HG03457 (cell line): ENCODE data around the gene CTNNA1.

Source experiments
- ATAC-seq: cut with Tn5 transposase; IDR thresholded peaks from one replicate; pipeline ENCODE4 v1.9.1; 2021; ENCODE audit warnings: moderate number of reproducible peaks; ENCODE audit not compliant: unreplicated experiment

Gene CTNNA1

DNA sequence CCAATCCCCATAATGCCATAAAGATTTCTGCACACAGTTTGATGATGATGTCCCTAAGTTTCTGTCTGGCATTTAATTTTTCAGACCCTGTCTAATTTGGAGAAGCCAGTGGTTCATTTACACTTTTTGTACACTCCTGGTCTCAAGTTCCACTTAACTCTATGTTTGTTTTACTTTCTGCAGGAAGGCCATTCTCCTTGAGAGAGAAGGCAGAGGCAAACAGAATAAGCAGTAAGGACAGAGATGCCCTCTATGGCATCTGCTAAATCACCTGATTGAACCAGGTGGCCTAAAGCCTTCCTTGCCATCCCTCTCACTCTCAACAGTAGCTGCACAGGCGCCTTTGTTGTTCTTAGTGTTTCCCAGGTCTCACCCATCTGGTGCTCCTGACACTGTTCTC is 208.0 kb downstream of the CTNNA1 start:
- no peak for ATAC-seq

DNA sequence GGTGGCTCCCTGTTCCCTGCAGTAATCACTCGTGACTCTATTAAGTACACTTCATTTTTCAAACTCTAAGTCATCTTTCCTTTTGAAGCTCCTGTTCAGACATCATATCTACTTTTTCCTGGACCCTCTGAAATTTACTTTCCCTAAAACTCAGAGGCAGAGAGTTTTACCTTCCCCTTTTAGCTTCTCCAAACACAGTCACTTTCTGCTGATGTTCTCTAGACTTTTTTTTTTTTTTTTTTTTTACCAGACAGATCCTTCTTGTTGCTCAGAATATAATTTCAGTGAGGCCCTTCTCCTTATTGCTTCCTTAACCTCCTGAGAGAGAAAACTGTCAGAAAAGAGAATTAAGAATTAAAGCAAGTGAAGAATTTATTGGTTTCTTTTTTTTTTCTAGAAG is 208.5 kb downstream of the CTNNA1 start:
- no peak for ATAC-seq

DNA sequence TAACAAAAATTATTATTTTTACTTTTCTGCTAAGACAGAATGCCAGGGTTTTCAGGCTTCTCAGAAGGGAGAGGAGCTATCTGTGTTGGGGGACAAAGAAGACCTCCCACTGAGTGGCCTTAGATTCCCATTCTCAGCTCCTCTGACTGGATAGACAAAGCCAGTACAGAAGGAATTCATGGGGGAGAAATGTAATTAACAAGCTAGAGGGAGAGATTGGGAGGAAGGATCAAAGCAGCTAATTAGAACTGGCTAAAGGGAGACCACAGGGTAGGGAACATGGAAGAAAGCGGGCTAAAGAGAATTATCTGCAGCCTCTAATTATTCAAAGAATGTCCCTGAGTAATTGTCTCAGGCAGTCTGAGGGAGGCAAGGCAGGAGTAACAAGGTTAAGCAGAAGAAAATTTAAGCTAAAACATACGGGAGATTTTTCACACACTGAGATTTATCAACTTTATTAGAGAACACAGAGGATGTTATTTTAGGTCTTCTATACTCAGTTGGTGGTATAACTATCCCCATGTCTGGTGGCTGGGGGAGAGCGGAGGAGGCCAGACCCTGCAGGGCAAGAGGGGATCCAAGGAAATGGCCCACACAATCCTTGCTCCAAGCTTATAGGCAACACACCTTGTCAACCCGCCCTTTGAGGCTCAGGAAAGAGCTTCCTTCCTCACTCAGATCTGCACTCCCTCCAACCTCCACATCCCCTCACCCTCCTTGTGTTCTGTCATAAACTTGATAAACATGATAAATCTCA is 209.6 kb downstream of the CTNNA1 start:
- ATAC-seq: no peak

DNA sequence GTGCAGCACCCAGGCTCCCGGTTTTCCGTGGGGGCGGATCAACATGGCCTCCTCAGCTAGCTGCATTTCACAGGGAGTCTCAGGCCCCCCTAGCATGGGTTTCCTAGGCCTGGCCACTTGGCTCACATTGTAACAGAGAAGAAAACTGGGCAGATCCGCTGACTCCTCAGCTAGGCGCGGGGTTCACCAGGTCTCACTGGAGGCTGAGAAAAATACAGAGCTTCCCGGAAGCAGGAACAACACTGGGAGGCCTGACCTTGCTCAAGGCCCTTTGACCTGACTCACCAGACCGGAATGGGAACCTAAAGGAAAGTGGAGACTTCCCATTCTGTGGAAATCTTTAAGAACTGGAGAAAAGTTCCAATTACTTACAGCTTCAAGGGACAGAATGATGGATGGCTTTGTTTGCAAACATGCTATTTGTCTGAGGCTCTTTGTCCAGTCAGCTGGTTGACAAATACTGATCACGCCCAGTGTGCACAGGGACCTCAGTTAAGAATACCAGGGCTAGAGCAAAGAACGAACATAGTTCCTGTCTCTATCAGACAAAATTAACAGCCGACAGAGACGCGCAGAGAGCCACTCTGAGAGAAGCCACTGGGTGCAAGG is 210.6 kb downstream of the CTNNA1 start:
- ATAC-seq: no peak

DNA sequence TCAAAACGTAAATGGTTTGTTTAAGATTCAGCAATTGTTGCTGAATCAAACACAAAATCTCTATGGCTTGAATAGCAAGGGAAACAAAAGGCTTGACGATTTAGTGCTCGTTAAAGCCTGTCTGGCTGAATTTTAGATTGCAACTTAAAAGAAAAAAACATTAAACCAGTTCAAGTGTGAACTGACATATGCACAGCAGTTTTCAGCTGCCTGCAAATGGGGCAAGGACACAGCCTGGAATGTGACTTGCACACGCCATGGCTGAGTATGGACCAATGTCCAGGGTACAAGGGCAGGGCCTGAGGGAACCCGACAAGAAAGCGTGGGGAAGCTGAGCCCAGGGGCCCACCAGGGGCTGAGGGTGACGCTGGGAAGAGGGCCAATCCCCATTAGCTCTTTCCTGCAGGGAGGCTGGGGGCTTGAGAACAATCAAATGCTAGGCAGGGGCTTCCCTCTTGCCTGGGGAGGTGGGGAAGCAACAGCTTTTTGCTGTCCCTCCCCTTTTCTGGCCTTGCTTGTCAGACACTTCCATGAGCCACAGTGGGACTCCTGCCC is 211.5 kb downstream of the CTNNA1 start:
- ATAC-seq: no peak

DNA sequence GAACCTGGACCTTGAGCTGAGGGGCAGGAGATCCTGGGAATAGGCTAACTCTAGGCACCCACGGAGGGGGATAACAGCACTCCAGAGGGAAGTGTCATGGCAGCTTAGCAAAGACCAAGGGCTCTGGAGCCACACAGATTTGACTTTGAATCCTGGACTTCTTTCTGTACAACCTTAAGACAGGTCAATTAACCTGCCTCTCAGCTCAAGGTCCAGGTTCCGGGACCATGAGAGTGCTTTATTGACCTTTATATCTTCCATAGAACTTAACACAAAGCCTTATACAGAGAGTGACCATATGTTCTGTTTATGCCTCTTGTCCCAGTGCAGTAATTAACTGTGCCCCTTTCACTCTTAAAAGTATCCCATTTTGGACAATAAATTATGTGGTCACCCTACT is 212.4 kb downstream of the CTNNA1 start:
- ATAC-seq: no peak

DNA sequence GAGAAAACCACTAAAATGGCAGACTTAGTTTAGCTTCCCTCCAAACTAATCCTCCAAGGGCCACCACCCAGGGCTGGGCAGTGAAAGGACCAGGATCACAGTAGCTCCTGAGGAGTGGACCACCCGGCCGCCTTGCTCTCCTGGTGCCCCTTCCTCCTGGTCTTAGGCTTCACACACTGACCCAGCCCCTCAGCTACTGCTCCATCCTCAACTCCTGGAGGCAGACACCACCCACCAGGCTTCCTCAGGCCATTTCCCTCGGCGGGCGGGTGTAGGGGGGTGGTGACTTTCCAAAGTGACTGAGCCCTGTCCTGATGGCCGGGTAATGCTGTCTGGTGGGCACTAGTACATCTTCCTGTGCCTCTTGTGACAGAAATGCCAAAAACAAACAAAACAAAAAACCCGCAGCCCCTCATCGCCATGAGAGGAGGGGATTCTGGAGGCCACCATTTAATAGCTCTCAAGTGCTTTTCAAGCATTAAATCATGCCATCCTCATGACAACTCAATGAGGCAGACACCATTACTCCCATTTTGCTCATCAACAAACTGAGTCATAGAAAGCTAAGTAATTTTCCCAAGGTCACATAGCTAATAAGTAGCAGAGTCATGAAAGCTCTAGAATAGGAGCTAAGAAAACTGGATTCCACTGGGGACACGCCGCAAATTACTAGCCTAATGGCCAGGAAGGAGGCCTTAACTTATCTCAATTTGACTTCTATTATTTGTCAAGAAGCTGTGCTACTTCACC is 213.2 kb downstream of the CTNNA1 start:
- ATAC-seq: no peak

DNA sequence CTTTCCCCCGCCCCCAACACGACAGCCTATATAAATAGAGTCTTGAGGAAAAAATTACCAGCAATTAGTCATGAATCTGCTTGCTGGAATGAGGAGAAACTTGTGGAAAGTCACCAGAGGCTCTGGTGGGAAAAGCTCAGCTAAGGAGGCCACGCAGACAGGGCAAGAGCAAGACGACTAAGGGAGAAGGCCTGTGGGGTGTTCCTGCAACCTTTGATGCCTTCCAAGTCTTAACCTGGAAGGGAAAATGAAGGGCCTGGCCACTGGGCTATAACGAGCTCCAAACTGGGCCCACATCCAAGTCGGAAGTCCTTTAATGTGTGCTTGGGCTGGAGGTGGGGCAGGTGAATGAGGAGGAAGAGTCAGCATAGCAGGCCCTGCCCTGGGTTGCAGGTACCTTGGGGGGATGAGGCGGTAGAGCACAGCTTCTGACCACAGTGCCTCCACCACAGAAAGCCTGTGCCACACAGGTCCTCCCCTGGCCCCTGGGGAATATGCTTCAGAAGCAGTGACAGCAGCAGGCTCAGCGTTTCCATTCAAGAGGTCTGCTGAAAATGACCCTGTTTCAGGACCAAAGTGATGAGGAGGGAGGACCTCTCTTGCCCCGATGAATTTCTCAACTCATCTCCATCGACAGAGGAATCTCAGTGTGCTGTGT is 214.7 kb downstream of the CTNNA1 start:
- no peak for ATAC-seq

DNA sequence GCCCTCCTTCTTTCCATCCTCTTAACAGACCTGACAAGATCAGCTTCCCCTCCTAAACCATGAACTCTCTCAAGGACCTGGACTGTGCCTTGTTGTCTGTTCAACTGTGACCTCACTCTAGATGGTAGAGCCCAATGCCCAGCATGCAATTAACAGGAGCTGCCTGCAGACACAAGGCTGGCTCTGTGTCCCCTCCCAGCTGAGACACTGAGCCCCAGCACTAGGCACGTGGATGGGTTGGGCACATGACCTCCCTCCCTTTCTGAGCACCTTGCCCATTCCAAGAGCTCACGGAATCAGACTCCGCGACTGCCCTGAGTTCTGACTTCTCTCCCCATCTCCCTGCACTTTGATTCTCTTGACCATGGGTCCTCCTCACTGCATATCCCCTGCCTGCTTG is 215.4 kb downstream of the CTNNA1 start:
- ATAC-seq: no peak

DNA sequence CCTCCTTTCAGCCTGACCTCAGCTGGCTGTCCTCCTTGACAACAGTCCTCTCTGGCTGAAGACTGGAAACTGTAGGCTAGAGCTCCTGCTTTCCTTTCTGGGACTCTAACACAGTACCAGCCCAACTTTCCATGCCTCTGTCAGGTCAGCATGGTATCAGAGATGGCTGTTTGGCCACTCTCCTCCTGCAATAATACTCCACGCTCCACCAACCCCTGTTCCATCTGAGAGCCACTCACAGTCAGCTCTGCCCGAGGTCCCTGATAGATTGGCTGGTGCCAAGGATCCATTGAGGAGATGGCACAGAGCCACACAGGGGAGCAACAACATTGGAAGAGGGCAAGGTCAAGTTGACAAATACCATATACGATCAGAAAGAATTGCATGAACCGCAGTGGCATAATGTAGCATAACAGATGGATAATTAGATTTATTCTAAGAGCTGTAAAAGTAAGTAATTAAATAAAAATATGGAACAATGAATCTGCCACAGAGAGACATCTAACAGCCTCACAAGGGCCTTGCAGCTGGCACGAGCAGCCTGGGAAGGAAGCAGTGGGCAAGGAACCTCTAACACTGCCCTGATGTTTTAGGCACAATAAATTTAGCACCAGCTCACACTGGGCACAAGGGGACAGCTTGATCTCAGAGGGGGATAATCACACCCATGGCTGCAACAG is 216.2 kb downstream of the CTNNA1 start:
- ATAC-seq: no peak

DNA sequence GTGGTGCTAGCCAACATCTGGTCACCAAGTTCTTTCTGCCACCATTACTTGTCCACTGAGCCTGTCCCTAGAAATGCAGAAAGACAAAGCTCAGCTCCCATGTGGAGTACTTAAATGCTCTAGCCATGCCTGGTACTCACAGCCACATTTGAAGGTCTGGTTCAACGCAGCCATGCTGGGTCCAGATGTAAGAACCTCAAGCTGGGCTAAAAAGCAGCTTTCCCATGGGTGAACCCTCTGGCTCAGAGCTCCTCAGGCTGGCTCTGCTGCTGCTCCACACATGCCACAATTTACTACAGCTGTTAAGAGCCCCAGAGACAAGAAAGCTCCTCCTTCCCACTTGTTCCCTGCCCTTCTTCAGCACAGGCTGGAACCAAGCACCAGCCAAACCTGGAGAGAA is 219.0 kb downstream of the CTNNA1 start:
- no peak for ATAC-seq

DNA sequence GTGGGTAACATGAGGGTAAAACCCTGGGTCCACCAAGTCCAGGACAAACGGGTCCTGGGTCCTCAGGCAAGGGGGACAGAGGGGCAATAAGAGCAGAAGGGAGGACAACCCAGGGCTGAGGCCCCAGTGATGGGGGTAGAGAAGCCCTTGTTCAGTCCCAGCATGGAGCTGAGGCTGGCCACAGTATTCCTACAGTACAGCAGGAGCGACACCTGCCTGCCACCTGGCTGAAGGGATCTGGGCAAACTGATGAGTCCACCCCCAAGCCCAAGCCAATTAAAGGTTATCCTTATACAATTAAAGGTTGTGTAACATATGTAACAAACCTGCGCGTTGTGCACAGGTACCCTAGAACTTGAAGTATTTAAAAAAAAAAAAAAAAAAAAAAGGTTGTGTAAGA is 219.6 kb downstream of the CTNNA1 start:
- no peak for ATAC-seq

DNA sequence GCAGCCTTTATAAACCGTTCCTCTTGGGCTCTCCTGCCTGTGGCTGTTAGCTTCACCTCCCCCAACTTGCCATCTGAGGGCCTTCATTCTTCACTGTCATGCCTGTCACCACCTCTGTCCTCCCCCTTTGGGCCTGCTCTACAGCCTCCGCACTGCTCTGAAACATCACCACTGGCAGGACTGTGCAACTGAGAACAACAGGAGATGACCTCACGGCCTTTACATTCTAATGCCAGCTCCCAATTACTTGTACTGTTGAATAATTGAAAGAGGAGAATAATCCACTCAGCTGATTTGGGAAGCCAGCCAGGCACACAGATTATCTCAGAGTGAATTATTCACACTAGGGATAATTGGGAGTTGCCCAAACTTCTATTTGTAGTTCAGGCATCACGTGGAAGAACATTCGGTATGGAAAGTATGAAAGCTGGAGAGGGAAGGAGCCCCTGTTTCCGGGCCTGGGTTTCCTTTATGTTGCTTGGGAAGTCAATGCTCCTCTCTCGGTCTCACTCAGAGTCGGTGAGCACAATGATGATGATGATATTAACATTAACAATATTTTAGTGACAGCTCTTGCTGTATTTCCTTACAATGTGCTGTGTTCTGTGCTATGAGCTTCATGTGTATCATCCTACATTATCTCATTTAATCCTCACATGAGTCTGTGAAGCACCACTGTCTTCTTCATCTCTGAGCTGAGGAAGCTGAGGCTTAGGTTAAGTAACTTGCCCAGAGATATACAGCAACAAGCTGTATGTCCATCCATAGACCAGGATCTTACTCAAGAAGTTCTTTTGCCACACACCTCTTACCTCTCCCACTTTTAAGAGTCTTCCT is 221.2 kb downstream of the CTNNA1 start:
- ATAC-seq: no peak

DNA sequence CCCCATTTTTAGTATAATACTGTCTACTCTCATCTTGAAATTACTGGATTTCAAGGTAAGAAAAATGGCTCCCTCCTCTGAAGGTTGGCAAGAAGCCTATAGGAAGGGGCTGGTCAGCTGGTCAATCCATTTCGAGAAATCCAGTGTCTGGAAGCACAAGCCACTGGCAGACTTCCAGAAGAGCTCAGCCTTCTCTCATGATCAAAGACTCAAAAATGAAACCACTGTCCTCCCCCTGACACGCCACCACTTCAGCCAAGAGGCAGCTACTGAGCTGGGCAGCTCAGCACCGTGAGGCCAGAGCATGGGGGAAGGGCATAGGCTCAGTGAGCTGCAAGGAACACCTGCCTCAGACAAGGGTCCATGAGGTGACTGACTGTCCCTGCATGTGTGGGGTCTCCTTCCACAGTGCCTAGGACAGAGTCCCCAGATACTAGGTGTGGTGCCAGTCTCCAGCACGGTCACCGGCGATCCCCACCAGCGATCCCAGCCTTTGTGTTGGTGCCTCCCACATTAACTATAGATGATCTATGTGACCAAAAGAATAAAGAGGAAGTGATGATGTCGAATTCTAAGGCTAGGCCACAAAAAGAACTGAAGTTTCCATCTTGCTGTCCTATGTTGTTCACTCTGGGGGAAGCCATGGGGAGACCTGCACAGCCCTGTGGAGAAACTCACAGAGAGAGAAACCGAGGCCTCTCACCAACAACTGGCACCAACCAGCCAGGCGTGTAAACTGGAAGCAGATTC is 222.0 kb downstream of the CTNNA1 start:
- no peak for ATAC-seq

DNA sequence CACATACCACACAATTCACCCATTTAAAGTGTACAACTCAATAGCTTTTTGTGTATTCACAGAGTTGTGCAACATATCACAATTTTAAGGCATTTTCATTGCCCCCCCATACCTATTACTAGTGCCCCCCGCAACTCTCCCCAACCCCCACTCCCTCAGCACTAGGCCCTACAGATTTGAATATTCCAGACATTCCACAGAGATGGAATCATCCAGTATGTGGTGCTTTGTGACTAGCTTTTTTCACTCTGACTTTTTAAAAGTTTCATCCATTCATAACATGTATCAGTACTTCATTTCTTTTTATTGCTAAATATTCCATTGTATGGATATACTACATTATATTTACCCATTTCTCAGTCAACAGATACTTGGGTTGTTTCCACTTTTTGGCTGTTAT is 224.9 kb downstream of the CTNNA1 start:
- no peak for ATAC-seq

DNA sequence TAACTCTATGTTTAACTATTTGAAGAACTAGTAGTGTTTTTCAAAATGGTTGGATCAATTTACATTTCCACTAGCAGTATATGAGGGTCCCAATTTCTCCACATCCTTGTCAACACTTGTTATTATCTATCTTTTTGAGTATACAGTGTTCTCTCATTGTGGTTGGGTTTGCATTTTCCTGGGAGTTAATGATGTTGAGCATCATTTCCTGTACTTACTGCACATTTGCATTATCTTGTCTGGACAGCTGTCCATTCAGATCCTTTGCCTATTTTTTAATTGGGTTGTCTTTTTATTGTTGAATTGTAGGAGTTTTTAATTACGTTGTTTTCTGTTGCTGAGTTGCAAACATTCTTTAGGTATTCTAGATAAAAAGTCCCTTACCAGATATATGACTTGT is 225.4 kb downstream of the CTNNA1 start:
- ATAC-seq: no peak

DNA sequence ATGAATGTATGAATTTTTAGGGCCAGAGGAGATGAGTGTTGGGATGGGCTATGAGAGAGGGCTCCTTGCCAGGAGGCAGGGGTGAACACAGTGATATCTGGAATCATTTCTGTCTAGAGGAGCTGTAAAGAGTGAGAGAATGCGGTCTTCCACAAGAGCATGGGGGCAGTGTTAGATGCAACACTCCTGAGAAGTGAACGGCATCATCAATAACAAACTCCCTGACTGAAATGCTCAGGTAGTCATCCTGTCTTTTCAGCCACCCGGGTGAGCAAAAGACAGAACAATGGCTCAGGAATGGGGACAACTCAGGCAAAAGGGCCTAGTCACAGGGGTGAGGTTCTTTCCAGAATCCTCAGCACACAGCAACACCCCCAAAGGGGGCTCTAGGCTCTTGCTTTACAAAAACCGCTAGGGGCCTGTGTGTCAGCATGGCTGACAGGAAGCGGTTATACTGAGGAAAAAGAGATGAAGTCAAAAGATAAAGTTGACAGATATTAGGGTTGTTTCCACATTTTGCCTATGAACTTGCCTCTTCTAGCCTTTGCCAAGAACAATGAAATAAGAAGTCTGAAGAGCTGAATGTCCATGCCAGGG is 226.6 kb downstream of the CTNNA1 start:
- no peak for ATAC-seq

DNA sequence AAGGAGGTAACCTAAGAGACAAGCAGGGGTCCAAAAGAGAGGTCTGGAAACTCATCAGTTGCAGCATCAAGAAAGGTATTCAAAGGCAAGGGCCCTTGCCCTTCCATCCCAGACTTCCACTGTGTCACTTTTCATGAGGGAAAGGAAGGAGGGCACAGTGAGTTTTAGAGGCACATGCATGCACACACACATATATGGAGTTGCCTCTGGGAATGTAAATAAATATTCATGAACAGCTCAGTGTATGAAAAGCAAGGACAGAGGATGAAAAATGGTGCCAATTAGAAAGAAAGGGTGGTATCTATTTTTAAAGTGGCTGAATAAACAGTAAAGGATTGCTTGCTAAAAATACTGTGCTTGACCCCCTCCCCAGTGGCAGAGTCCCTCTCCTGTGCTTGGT is 227.2 kb downstream of the CTNNA1 start:
- no peak for ATAC-seq

DNA sequence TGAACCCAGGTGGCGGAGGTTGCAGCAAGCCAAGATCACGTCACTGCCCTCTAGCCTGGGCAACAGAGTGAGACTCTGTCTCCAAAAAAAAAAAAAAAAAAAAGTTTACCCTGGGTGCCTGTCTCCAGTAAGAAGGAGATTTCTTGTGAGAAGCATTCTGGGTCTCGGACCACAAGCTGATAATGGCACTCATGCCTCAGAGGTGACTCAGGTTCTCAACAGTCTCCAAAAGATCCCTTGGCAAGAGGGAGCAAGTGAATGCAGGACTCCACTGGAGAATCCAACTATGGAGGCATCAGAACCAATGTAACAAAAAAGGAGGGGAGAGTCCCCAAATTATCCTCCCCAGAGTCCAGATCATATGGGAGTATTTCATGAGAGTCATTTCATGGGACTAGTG is 227.9 kb downstream of the CTNNA1 start:
- no peak for ATAC-seq
